ENCODE results near the gene ADAM12.

Gene ADAM12

GRCh38 chr10:126373147-126373546 lies 15.1 kb downstream of the ADAM12 start:
- Histone ChIP-seq H3K27ac (ENCODE audit: low read length) (no peak overlapping the region), H3K4me1 (ENCODE audit: low read length) (no peaks in the 10 kb centered on the region)

GRCh38 chr10:126372396-126372795 lies 15.9 kb downstream of the ADAM12 start:
- H3K36me3 ChIP-seq (replicated peaks; ENCODE audit: insufficient read depth, low read length), result no peaks in the 10 kb centered on the region
- no peaks in the 10 kb centered on the region for H3K4me1 ChIP-seq (ENCODE audit: low read length)
- no peaks in the 10 kb centered on the region for H3K9me2 ChIP-seq (replicated peaks; ENCODE audit: insufficient read depth, low read length)
- no peaks in the 10 kb centered on the region for H3K79me2 ChIP-seq (ENCODE audit: low read length)
- no peak overlapping the region for H3K9ac ChIP-seq (ENCODE audit: low read length)
- no peak overlapping the region for H2AFZ ChIP-seq (ENCODE audit: low read length)
- H3K9me3 ChIP-seq (replicated peaks; ENCODE audit: insufficient read depth, low read length), result no peaks in the 10 kb centered on the region
- no peaks in the 10 kb centered on the region for H3F3A ChIP-seq (ENCODE audit: insufficient read depth, low read length)
- no peak for DNase-seq
- no peak overlapping the region for H3K27ac ChIP-seq (ENCODE audit: low read length)
- no peak overlapping the region for H3K4me3 ChIP-seq (ENCODE audit: low read length)
- H3K4me2 ChIP-seq (ENCODE audit: low read depth, low read length), result no peak overlapping the region
- TF ChIP-seq EZH2phosphoT487 (IDR thresholded peaks at IDR 0.05; ENCODE audit: low read length) (no peak), EZH2 (optimal IDR thresholded peaks at IDR 0.05; ENCODE audit: low read depth, low read length) (no peak), CTCF (IDR thresholded peaks at IDR 0.05; ENCODE audit: low read length) (no peak)
- no peaks in the 10 kb centered on the region for H3K27me3 ChIP-seq (replicated peaks; ENCODE audit: insufficient read depth, low read length)
- no peaks in the 10 kb centered on the region for H4K20me1 ChIP-seq (ENCODE audit: insufficient read depth, low read length)

More at GRCh38 chr10:126373147-126373546, 15.1 kb downstream of the ADAM12 start:
- Histone ChIP-seq H3K27me3 (replicated peaks; ENCODE audit: insufficient read depth, low read length) (no peaks in the 10 kb centered on the region), H3K4me2 (ENCODE audit: low read depth, low read length) (no peak overlapping the region), H3K9me3 (replicated peaks; ENCODE audit: insufficient read depth, low read length) (no peaks in the 10 kb centered on the region), H4K20me1 (ENCODE audit: insufficient read depth, low read length) (no peaks in the 10 kb centered on the region), H3K9ac (ENCODE audit: low read length) (no peak overlapping the region), H3K36me3 (replicated peaks; ENCODE audit: insufficient read depth, low read length) (no peaks in the 10 kb centered on the region), H3F3A (ENCODE audit: insufficient read depth, low read length) (no peaks in the 10 kb centered on the region), H3K4me3 (ENCODE audit: low read length) (no peak overlapping the region), H3K9me2 (replicated peaks; ENCODE audit: insufficient read depth, low read length) (no peaks in the 10 kb centered on the region), H2AFZ (ENCODE audit: low read length) (no peak overlapping the region), H3K79me2 (ENCODE audit: low read length) (no peaks in the 10 kb centered on the region)
- no peak for DNase-seq
- no peak for TF ChIP-seq EZH2 (optimal IDR thresholded peaks at IDR 0.05; ENCODE audit: low read depth, low read length)

GRCh38 chr10:126369125-126369710 lies 19.1 kb downstream of the ADAM12 start:
- Histone ChIP-seq H2AFZ (ENCODE audit: low read length) (no peak overlapping the region), H3K4me3 (ENCODE audit: low read length) (no peak overlapping the region), H3K36me3 (replicated peaks; ENCODE audit: insufficient read depth, low read length) (no peaks in the 10 kb centered on the region), H3F3A (ENCODE audit: insufficient read depth, low read length) (no peaks in the 10 kb centered on the region), H3K27ac (ENCODE audit: low read length) (no peak overlapping the region), H3K4me2 (ENCODE audit: low read depth, low read length) (no peak overlapping the region), H3K27me3 (replicated peaks; ENCODE audit: insufficient read depth, low read length) (no peaks in the 10 kb centered on the region), H3K4me1 (ENCODE audit: low read length) (no peaks in the 10 kb centered on the region), H3K79me2 (ENCODE audit: low read length) (no peaks in the 10 kb centered on the region), H3K9me2 (replicated peaks; ENCODE audit: insufficient read depth, low read length) (no peaks in the 10 kb centered on the region), H3K9me3 (replicated peaks; ENCODE audit: insufficient read depth, low read length) (no peaks in the 10 kb centered on the region), H4K20me1 (ENCODE audit: insufficient read depth, low read length) (no peaks in the 10 kb centered on the region), H3K9ac (ENCODE audit: low read length) (no peak overlapping the region)
- TF ChIP-seq CTCF (IDR thresholded peaks at IDR 0.05; ENCODE audit: low read length) (no peak), EZH2 (optimal IDR thresholded peaks at IDR 0.05; ENCODE audit: low read depth, low read length) (no peak), EZH2phosphoT487 (IDR thresholded peaks at IDR 0.05; ENCODE audit: low read length) (no peak)
- DNase-seq, result no peak

- Histone ChIP-seq H3K36me3 (replicated peaks; ENCODE audit: insufficient read depth, low read length) (no peaks in the 10 kb centered on the region), H3F3A (ENCODE audit: insufficient read depth, low read length) (no peaks in the 10 kb centered on the region), H3K9ac (ENCODE audit: low read length) (no peak overlapping the region), H3K4me2 (ENCODE audit: low read depth, low read length) (no peak overlapping the region), H3K79me2 (ENCODE audit: low read length) (no peaks in the 10 kb centered on the region), H3K27ac (ENCODE audit: low read length) (no peak overlapping the region), H3K9me3 (replicated peaks; ENCODE audit: insufficient read depth, low read length) (no peaks in the 10 kb centered on the region), H4K20me1 (ENCODE audit: insufficient read depth, low read length) (no peaks in the 10 kb centered on the region), H3K9me2 (replicated peaks; ENCODE audit: insufficient read depth, low read length) (no peaks in the 10 kb centered on the region), H3K4me3 (ENCODE audit: low read length) (no peak overlapping the region), H2AFZ (ENCODE audit: low read length) (no peak overlapping the region), H3K4me1 (ENCODE audit: low read length) (no peaks in the 10 kb centered on the region), H3K27me3 (replicated peaks; ENCODE audit: insufficient read depth, low read length) (no peaks in the 10 kb centered on the region)
- DNase-seq, result no peak
- TF ChIP-seq EZH2 (optimal IDR thresholded peaks at IDR 0.05; ENCODE audit: low read depth, low read length) (no peak), EZH2phosphoT487 (IDR thresholded peaks at IDR 0.05; ENCODE audit: low read length) (no peak), CTCF (IDR thresholded peaks at IDR 0.05; ENCODE audit: low read length) (no peak)
Observed at GRCh38 chr10:126357169-126357568, 31.1 kb downstream of the ADAM12 start.
